Neutrophil (primary cell): ENCODE measurements around the gene MSI2.

Experiments
- H3K27ac ChIP-seq: fragments of 200-600 bp; sonication (generic); 2 replicates; pipeline ENCODE4 v1.5.1; 2016; ENCODE audit warnings: mild to moderate bottlenecking, moderate library complexity
- H3K27me3 ChIP-seq: fragments of 200-600 bp; sonication (generic); 2 replicates; pipeline ENCODE4 v1.6.0; 2016; ENCODE audit warnings: mild to moderate bottlenecking
- H3K36me3 ChIP-seq: fragments of 200-600 bp; sonication (generic); 2 replicates; pipeline ENCODE4 v1.5.1; 2017
- H3K4me1 ChIP-seq, 2 experiments: fragments of 200-600 bp in 1 of 2; sonication (generic) in 1 of 2; 1 replicate in 1 of 2; 2 replicates in 1 of 2; pipeline versions ENCODE4 v1.5.1 to v1.6.1; 2013 to 2016; ENCODE audit warnings: low read depth in 1 of 2, low read length in 1 of 2, mild to moderate bottlenecking in 1 of 2, moderate library complexity in 1 of 2; ENCODE audit not compliant: control insufficient read depth in 1 of 2, insufficient read depth in 1 of 2
- H3K4me3 ChIP-seq, 2 experiments: fragments of 200-600 bp in 1 of 2; sonication (generic) in 1 of 2; 1 replicate in 1 of 2; 2 replicates in 1 of 2; pipeline ENCODE4 v1.5.1; 2013 to 2016; ENCODE audit warnings: low read depth in 1 of 2, low read length in 1 of 2, mild to moderate bottlenecking in 1 of 2, moderate library complexity in 1 of 2
- H3K9me3 ChIP-seq: fragments of 200-600 bp; sonication (generic); 2 replicates; pipeline ENCODE4 v1.5.1; 2016
- CTCF ChIP-seq: fragments of 200-600 bp; sonication (generic); IDR thresholded peaks from 2 replicates; pipeline ENCODE4 v1.5.1; 2016; ENCODE audit warnings: antibody characterized with exemption

MSI2 gene

GRCh38 chr17:57277923-57278604, 21.7 kb downstream of the MSI2 start:
- TF ChIP-seq CTCF = no peak
- Histone ChIP-seq H3K9me3 (no peaks in the 10 kb centered on the region), H3K4me3 (no peak overlapping the region), H3K27me3 (no peaks in the 10 kb centered on the region), H3K27ac (no peak overlapping the region), H3K36me3 (peaks cover 5% of the 10 kb centered on the region), H3K4me1 (no peaks in the 10 kb centered on the region)

GRCh38 chr17:57278740-57279387, 22.5 kb downstream of the MSI2 start:
- Histone ChIP-seq H3K27me3 (no peaks in the 10 kb centered on the region), H3K9me3 (no peaks in the 10 kb centered on the region), H3K4me3 (no peak overlapping the region), H3K4me1 (no peaks in the 10 kb centered on the region), H3K27ac (no peak overlapping the region), H3K36me3 (peaks cover 5% of the 10 kb centered on the region)
- no peak for TF ChIP-seq CTCF

DNA sequence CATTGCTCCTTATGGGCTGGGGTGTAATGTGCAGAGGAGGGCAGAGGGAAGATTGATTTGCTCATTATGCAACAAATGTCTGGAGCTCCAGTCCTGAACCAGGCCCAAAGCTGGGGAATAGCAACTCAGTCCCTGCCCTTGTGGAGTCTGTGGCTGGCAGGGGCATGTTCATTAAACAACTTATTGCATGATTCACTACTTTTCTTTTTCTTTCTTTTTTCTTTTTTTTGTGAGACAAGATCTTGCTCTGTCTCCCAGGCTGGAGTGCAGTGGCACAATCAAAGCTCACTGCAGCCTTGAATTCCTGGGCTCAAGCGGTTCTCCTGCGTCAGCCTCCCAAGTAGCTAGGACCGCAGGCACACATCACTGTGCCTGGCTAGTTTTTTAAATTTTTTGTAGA, 23.1 kb downstream of the MSI2 start:
- no peak for TF ChIP-seq CTCF
- Histone ChIP-seq H3K9me3 (no peaks in the 10 kb centered on the region), H3K27me3 (no peaks in the 10 kb centered on the region), H3K4me1 (no peaks in the 10 kb centered on the region), H3K36me3 (peaks cover 2% of the 10 kb centered on the region), H3K4me3 (no peak overlapping the region), H3K27ac (no peak overlapping the region)

DNA sequence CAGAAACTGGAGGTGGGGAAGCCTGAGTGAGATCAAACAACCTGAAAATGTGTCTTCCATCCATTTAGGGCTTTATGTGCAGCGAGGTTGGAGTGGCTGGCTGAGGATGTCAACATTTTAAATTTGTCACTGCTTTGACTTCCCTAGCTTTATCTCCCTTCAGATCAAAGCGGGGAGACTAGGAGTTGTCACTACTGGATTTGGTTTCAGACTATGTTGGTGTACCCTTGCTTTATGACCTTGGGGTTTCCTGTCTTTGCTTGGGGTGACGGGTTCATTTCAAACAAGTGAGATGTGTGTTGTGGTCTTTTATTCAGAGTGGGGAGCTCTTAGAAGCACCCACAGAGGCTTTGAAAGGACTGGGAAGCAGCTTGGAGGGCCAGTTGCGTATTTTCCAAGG, 25.6 kb downstream of the MSI2 start:
- Histone ChIP-seq H3K4me3 (no peak overlapping the region), H3K27ac (no peak overlapping the region), H3K36me3 (no peaks in the 10 kb centered on the region), H3K27me3 (no peaks in the 10 kb centered on the region), H3K4me1 (peaks cover 4 to 12% of the 10 kb centered on the region in 2 experiments), H3K9me3 (no peaks in the 10 kb centered on the region)
- TF ChIP-seq CTCF = no peak

DNA sequence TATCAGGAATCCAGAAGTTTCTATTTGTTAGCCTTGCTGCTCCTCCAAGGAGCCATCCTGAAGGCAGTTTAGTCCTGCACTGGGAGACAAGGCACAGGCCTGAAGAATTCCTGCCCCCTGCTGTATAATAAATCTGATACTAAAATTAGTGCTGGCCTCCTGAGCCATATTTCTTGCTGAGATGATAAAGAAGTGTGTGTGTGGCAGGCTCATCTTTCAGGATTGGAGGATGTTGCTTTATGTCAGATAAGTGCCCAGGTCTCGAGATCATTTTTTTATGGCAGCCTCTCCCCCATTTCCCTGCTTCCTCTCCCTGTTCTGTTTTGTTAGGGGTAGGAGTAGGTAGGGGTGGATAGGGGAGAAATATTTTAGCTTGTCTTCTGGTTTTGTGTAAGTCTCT, 26.0 kb downstream of the MSI2 start:
- Histone ChIP-seq H3K4me1 (peaks cover 4 to 12% of the 10 kb centered on the region in 2 experiments), H3K36me3 (no peaks in the 10 kb centered on the region), H3K9me3 (no peaks in the 10 kb centered on the region), H3K27me3 (no peaks in the 10 kb centered on the region), H3K4me3 (no peak overlapping the region), H3K27ac (no peak overlapping the region)
- no peak for TF ChIP-seq CTCF
